C4-2B (cell line): ENCODE results near the gene AGFG1.

Experiments
- CTCF ChIP-seq: fragments of 450-650 bp; conservative IDR thresholded peaks from 2 replicates; pipeline ENCODE4 v1.5.1; 2017; ENCODE audit warnings: mild to moderate bottlenecking
- ZFX ChIP-seq: fragments of 450-650 bp; IDR thresholded peaks from 2 replicates; pipeline ENCODE4 v1.6.1; 2017

GRCh38 chr2:227595797-227596196 is 123.8 kb downstream of the AGFG1 start:
- no peak for TF ChIP-seq CTCF
- TF ChIP-seq ZFX, result no peak
